Activated CD4-positive, alpha-beta T cell treated with anti-CD3 and anti-CD28 coated beads, Interleukin-2, Interleukin-6, amounts not matched to agents 100 ng/mL and 50 ng/mL, durations not matched to agents 16 hours and 8 hours (primary cell): ENCODE results near the gene KRTAP1-3.
"Not testable (repeated sequence)": the region's sequence is repeated elsewhere in the genome, so short reads cannot be mapped to it uniquely, and the experiment has no call there.

Experiments
- DNase-seq: peaks from one replicate; pipeline ENCODE4 v3.0.0-alpha.2; 2020

Gene KRTAP1-3

DNA sequence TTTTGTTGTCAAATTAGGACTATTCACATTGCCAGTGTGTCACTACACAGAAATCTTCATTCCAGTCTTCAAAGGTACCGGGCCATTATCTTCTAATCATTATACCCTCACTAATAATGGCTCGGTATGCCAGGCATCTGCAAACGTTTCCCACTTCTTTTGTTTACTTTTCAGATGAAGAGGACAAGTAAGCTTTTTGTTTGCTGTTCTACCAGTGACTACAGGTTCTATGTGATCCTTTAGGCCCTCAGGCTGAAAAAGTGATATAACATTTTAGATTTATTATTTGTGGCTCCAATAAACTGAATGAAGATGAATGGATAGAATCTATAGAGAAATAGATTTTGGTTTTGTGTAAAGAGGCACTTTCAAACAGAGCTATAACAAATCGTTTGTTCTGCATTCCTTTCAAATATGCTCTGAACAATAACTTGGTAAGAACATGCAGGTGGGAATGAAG, 25.3 kb downstream of the KRTAP1-3 start:
- no peak for DNase-seq

DNA sequence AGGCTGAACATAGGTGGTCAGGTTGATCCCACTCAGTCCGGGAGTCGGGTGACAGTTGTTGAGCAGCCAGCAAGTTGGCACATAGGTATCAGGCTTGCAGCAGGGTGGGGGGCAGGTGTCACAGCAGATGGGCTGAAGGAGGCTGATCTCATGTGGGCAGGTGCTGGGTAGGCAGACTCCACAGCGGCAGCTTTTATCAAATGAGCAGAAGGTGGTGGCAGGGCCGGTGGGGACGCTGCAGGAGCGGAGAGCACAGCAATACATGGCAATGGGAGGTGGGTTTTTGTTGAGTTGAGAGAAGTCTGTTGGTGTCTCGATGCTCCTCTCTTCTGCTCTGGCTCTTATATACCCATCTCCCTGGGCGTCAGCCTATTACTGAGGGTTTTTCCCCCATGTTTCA, 25.9 kb downstream of the KRTAP1-3 start, which contains the start of gene KRTAP3-1:
Gene KRTAP3-1 (minus strand): TSS at position 318 of the 400 bp plus-strand sequence. CDS start 54 bp downstream, at position 264.
- DNase-seq: no peak

DNA sequence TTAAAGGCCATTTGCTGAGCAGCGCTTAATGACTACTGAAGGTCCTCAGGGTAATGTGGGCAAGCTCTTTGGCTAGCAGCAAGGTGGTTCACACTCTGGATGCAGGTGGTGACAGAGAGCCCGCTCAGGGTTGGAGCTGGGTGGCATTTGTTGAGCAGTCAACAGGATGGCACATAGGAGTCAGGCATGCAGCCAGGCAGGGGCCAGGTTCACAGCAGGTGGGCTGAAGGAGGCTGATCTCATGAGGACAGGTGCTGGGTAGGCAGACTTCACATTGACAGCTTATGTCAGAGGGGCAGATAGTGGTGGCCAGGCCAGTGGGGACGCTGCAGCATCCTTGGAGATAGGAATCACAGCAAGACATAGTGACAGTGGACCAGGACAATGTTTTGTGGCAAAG, 30.3 kb downstream of the KRTAP1-3 start:
- no peak for DNase-seq

DNA sequence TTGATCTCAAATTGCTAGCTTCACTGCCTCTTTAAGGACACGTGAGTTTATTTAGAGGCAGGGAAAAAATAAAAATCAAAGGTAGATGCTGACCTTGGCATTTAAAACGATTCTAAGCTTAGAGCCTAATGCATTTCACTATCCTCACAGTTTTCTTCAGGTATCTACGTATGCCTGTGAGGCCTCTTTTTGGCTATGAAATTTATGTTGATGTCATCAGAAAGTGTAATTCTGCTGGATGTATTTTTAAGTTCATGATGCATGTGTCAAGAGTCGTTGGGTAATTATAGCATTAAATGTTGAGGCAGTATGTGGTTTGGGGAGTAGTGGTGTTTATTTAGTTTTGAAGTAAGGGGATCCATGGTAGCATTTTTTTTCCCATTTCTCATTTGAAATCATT, 30.7 kb downstream of the KRTAP1-3 start:
- DNase-seq: no peak

DNA sequence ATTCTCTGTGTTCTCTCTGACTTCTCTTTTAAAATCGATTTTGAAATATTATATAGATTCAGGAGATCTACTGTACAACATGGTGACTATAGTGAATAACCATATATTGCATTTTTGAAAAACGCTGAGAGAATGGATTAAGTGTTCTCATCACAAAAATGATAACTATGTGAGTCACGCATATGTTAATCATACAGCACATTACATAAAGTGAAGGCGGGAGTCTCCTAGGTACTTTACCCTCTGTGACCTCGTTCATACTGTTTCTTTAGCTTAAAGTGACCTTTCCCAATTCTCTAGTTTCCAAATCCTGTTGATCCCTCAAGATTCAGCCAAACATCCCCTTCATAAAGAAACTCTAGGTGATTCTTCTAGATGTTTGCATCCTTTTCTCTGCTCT, 31.9 kb downstream of the KRTAP1-3 start:
- no peak for DNase-seq

DNA sequence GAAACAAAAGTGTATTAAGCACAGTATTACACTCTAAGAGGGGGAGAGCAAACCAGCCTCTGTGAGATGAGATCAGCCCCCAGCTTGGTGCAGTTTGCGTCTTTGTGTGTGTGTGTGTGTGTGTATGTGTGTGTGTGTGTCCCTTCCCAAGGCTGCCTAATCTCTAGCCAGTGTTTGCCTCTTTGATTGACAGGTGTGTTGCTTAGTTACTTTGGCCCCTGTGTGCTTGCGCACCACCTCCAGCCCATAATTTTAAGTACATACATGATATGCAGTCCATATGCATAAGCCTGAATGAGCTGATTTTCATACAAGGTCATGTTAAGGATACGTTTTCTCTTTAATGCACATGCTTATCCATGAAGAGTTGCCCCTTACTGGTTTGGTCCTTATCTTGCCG, 32.9 kb downstream of the KRTAP1-3 start:
- DNase-seq: no peak

DNA sequence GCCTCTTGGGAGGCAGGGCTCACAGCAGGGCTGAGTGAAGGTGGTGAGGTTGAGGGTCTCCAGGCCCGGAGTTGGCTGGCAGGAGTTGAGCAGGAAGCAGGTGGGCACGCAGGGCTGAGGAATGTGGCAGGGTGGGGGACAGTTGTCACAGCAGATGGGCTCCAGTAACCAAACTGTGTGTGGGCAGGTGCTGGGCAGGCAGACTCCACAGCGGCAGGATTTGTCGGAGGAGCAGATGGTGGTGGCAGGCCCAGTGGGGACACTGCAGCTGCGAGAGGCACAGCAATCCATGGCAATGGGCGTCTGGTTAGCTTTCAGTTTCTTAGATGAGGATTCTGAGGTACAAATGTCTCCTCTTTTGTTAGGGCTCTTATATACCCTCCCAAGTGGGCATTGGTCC, 35.1 kb downstream of the KRTAP1-3 start, which contains the start of gene KRTAP3-2:
Gene KRTAP3-2 (minus strand): TSS at position 344 of the 400 bp plus-strand sequence. CDS start 53 bp downstream, at position 291.
- not testable (repeated sequence) for DNase-seq

DNA sequence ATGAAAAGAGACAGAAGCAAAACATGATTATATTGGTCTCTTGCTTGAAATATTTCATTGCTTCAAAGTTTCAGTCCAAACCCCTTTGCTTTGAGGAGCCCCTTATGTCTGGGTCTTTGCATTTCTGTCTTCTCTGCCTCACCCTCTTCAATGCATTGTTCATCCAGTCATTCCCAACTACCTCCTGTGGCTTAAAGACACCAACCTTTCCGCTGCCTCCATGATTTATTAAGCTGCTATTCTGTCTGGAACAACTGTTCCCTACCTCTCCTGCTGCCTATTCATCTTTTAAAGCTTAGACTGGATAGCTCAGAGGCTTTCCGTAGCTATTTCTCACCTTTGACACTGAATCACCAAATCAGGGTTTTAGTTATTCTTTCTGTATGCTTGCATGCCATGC, 37.3 kb downstream of the KRTAP1-3 start:
- no peak for DNase-seq

DNA sequence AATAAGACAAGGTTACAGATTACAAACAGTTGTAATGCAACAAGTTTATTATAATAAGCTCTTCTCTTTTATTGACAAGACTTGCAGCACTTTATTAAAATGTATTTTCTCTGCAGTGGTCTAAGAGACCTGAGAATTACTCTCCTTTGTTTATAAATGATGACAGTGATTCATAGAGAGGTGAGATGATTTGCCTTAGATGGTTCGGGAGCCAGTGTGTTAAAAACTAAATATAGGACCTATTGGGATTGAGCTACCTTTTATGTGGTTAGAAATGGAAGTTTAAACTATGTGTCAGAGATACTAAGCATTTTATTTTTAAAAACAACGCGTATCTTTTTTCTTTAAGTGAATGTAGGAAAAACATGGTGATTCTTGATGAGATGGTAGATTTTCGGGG, 37.8 kb downstream of the KRTAP1-3 start:
- no peak for DNase-seq

DNA sequence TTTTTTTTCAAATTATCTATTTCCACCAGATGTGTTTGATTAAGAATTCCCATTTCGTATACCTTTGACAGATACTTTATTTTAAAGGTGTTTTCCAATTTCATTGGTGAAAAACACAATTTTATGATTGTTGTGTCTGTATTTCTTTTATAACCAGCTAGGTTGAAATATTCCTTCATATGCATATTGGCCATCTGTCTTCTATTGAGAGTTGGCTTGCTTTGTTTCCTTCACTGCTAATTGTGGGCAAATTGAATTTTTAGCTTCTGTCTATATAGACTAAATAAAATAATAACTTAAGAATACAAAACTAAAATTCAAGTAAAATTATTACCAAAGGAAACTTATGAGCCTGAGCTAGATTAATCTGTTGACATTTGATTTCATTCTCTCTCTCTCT, 39.6 kb downstream of the KRTAP1-3 start:
- no peak for DNase-seq

DNA sequence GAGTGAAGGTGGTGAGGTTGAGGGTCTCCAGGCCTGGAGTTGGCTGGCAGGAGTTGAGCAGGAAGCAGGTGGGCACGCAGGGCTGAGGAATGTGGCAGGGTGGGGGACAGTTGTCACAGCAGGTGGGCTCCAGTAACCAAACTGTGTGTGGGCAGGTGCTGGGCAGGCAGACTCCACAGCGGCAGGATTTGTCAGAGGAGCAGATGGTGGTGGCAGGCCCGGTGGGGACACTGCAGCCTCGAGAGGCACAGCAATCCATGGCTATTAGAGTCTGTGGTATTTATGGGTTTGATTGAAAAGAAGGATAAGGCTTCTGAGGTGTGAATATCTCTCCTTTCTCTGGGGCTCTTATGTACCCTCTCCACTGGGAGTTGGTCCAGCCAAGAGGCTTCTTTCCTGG, 40.8 kb downstream of the KRTAP1-3 start, which contains the start of gene KRTAP3-3:
Gene KRTAP3-3 (minus strand): TSS at position 326 of the 400 bp plus-strand sequence. CDS start 67 bp downstream, at position 259.
- no peak for DNase-seq

DNA sequence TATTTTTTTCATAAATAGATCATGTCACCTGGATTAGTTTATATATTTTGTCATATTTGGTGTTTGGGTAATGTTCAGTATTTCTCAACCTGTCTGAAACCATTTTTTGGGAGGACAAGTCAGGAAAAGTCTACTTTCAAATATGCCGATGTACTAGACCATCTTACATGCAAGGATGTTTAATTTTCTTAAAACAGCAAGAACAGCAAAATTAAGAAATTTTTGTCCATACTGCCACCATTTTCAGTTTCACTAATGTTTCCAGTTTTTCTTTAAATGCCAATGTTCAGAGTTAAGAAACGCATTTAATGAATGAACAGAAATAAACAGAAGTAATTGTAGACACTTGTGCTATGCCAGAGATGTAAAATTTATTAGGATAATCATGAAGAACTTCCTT, 41.6 kb downstream of the KRTAP1-3 start:
- DNase-seq: no peak

DNA sequence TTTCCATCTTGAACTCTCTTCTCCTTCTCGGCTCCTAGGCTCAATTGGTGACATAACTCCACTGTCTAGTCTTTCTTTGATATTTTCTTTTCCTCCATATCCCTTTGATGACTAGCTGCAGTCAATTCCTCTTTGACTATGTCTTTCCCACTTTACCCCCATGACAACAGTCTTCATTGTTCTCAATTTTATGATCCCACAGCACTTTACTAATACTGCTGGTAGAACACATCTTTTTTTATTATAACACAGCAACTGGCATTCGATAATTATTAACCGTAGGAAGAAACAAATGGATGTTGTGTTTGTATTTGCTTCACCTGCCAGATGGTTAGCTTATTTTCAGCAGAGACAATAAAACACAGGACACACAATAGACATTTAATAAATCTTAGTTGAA, 42.0 kb downstream of the KRTAP1-3 start:
- no peak for DNase-seq

DNA sequence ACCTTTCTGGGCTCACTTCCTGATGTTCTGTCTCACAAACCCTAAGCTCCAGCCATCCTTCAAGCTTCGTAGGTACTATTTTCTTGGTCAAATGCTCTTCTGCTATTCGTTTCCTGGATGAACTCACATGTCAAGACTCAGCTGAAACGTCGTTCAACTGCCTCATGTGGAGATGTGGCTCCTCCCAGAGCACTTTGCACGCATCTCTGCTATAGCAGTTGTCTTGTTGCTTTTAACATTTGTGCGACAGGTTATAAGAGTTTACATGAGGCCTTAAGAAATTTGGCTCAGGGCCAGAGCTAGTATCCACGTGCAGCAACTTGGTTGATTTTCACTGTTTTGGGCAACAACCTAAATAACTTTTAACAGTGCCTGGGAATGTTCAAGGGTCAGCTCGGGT, 47.8 kb downstream of the KRTAP1-3 start:
- no peak for DNase-seq

DNA sequence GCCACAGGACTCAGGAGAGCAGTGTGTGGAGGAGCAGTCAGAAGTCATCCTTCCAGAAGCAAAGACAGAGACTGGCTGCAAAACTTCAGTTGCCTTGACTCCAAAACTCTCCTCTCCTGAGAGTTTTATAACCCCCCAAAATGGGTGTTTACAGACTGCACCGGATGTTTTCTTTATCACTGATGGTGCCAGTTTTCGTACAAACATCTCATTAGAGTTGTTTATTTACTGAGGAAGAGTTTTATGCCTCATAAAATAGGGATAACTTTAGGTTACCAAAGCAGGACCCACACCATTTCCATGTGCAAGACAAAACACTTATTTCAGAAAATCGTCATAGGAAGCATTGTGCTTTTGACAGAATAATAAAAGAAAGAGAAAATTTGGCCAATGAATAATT, 50.4 kb downstream of the KRTAP1-3 start, which contains the start of gene KRT40:
Gene KRT40 (minus strand): TSS at position 101 of the 400 bp plus-strand sequence. CDS start 53 bp downstream, at position 48.
- DNase-seq: no peak
